ENCODE data around the gene COMMD1. TPM values are rescaled to one million over a fixed set of nuclear protein-coding genes. Genes with fewer than 3 reads are reported as not detected.
"Not testable (repeated sequence)": the region's sequence is repeated elsewhere in the genome, so short reads cannot be mapped to it uniquely, and the experiment has no call there.

COMMD1 gene
- total RNA-seq, 4 donors from 2014 or later: 32.3 to 50.4 (median 44.2) TPM

DNA sequence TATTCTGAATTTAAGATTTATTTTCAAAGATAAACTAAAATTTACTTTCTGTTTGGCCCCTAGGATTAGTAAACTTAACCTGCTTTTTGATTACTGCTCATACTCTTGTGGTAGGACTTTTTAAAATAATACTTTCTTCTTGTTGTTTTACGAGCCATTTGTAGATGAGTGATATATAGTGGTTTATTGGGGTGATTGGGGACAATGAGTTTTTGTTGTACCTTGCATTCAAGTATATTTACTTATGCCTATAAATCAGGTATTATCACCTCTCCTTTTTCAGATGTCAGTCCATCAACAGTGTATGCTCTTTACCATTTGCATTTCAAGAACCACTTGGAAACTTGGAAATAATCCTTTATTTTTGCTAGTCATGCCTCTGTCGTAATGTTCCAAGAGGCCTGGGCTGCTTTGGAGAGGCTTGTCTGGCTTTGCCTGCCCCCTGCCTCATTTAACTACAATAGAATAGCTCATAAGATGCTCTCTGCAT, 131.3 kb downstream of the COMMD1 start:
- no peak for TF ChIP-seq POLR2AphosphoS5 (IDR thresholded peaks at IDR 0.05)
- TF ChIP-seq EP300 (IDR thresholded peaks at IDR 0.05): no peak
- TF ChIP-seq POLR2A (IDR thresholded peaks at IDR 0.05): no peak
- TF ChIP-seq, protein P1, sequence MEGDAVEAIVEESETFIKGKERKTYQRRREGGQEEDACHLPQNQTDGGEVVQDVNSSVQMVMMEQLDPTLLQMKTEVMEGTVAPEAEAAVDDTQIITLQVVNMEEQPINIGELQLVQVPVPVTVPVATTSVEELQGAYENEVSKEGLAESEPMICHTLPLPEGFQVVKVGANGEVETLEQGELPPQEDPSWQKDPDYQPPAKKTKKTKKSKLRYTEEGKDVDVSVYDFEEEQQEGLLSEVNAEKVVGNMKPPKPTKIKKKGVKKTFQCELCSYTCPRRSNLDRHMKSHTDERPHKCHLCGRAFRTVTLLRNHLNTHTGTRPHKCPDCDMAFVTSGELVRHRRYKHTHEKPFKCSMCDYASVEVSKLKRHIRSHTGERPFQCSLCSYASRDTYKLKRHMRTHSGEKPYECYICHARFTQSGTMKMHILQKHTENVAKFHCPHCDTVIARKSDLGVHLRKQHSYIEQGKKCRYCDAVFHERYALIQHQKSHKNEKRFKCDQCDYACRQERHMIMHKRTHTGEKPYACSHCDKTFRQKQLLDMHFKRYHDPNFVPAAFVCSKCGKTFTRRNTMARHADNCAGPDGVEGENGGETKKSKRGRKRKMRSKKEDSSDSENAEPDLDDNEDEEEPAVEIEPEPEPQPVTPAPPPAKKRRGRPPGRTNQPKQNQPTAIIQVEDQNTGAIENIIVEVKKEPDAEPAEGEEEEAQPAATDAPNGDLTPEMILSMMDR (IDR thresholded peaks at IDR 0.05): no peak
- Histone ChIP-seq H3K27ac (no peak overlapping the region), H3K4me1 (no peaks in the 10 kb centered on the region), H3K4me3 (no peak overlapping the region), H3K9me3 (no peaks in the 10 kb centered on the region), H3K36me3 (no peaks in the 10 kb centered on the region), H3K27me3 (no peaks in the 10 kb centered on the region)
- ATAC-seq: no peak
- 89 to 100% methylated on average over 1 of the region's 2 CpGs for WGBS, 2 donors (ENCODE audit: low coverage in 1 of 2)

DNA sequence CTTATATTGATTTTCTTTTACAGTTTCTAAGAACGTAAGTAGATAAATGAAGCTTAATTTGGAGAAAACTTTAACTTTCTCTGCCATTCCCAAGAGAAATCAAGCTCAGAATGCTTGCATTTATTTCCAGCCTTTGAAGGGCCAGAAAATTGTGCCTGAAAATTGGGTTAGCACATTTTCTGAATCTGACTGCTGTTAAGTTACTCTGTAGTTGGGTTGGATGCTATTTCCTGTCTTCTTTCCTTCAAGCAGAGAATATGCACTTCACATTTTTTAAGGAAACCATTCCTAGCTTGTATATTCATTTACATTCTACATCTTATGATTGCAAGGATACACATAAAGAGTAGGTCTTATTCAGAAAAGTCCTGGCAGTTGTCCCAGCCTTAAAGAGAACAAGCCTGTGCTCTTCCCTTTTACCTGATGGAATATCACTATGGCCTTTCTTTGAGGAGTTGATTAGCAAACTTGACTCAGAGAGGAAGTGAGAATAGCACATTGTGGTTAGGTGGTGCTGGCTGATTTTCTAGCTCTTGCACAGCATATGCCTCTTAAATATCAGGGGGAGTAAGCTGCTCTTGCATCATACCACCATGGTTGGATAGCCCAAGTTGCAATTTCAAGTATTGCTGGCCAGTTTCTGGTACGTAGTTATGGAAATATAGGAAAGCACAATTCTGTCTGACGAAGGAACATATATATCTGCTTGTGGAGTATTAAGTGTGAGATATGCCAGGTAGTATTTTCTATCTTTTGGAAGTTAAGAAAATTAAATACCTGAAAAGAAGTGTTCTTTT, 133.7 kb downstream of the COMMD1 start:
- no peak for ATAC-seq
- no peaks in the 10 kb centered on the region for H3K36me3 ChIP-seq
- H3K9me3 ChIP-seq: no peaks in the 10 kb centered on the region
- peaks cover 0 to 19% (median 0%) of the 10 kb centered on the region in 3 donors for H3K4me1 ChIP-seq
- no peaks in the 10 kb centered on the region for H3K27me3 ChIP-seq
- no peak for TF ChIP-seq POLR2A (IDR thresholded peaks at IDR 0.05)
- no peak overlapping the region for H3K4me3 ChIP-seq
- WGBS, 2 donors (ENCODE audit: low coverage in 1 of 2): 89 to 94% methylated on average over 3 of the region's 3 CpGs
- H3K27ac ChIP-seq: no peak overlapping the region

DNA sequence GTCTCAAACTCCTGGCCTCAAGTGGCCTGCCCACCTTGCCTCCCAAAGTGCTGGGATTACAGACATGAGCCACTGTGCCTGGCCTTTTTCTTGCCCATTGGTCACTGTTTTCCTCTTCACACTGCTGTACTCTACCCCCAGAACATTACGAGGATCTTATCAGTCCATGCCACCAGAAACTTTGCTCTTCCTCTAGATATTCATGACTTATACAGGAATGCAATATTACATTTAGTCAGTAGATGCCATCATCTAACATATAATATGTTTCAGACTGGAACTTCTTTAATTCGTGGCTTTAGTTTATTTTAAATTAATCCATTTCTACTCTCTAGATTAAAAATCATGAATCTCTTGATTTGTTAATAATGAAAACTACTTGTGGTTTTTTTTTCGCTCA, 135.5 kb downstream of the COMMD1 start:
- peaks cover 0 to 19% (median 0%) of the 10 kb centered on the region in 3 donors for H3K4me1 ChIP-seq
- no peak overlapping the region for H3K27ac ChIP-seq
- H3K9me3 ChIP-seq: peaks cover 0 to 6% (median 0%) of the 10 kb centered on the region in 3 donors
- no peaks in the 10 kb centered on the region for H3K27me3 ChIP-seq
- no peak for TF ChIP-seq EP300 (IDR thresholded peaks at IDR 0.05)
- TF ChIP-seq, protein P1 (IDR thresholded peaks at IDR 0.05): no peak
- TF ChIP-seq POLR2A (IDR thresholded peaks at IDR 0.05): no peak
- TF ChIP-seq POLR2AphosphoS5 (IDR thresholded peaks at IDR 0.05): no peak
- no peak overlapping the region for H3K4me3 ChIP-seq
- WGBS, 2 donors (ENCODE audit: low coverage in 1 of 2): 87 to 88% methylated on average over 3 of the region's 3 CpGs
- H3K36me3 ChIP-seq: no peaks in the 10 kb centered on the region
- ATAC-seq: no peak

DNA sequence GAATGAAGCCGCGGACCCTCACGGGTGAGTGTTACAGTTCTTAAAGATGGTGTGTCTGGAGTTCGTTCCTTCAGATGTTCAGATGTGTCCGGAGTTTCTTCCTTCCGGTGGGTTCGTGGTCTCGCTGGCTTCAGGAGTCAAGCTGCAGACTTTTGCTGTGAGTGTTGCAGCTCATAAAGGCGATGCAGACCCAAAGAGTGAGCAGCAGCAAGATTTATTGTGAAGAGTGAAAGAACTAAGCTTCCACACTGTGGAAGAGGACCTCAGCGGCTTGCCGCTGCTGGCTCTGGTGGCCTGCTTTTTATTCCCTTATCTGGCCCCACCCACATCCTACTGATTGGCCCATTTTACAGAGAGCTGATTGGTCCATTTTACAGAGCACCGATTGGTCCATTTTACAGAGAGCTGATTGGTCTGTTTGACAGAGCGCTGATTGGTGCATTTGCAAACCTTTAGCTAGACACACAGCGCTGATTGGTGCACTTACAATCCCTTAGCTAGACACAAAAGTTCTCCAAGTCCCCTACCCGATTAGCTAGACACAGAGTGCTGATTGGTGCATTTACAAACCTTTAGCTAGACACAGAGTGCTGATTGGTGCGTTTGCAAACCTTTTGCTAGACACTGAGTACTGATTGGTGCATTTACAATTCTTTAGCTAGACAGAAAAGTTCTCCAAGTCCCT, 136.4 kb downstream of the COMMD1 start:
- not testable (repeated sequence) for H3K27ac ChIP-seq, H3K27me3 ChIP-seq, H3K4me3 ChIP-seq, H3K9me3 ChIP-seq, H3K36me3 ChIP-seq, ATAC-seq
- WGBS, 2 donors (ENCODE audit: low coverage in 1 of 2): 90 to 100% methylated on average over 2 to 4 of the region's 16 CpGs
- peaks cover 0 to 19% (median 0%) of the 10 kb centered on the region in 3 donors for H3K4me1 ChIP-seq

DNA sequence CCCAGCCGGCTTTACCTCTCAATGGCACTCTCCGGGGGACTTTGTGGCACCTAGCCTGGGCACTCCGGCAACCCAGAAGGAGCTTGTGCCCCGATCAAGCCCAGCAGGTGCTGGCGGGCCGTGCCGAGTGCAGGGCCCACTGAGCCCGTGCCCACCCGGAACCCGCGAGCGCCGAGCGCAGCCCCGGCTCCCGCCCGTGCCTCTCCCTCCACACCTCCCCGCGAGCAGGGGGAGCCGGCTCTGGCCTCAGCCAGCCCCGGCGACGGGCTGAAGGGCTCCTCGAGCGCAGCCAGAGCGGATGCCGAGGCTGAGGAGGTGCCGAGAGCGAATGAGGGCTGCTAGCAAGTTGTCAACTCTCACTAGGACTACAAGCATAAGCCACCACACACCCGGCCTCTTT, 136.9 kb downstream of the COMMD1 start:
- 80% methylated on average over 1 of the region's 30 CpGs; no CpG with 5 or more reads in 1 of the 2 donors for WGBS, 2 donors (ENCODE audit: low coverage in 1 of 2)
- TF ChIP-seq EP300 (IDR thresholded peaks at IDR 0.05) (no peak), POLR2A (IDR thresholded peaks at IDR 0.05) (no peak), POLR2AphosphoS5 (IDR thresholded peaks at IDR 0.05) (no peak)
- TF ChIP-seq, protein P1 (IDR thresholded peaks at IDR 0.05): no peak
- no peak for ATAC-seq

More for the DNA sequence above, 136.9 kb downstream of the COMMD1 start:
- Histone ChIP-seq H3K4me3 (no peak overlapping the region), H3K27me3 (no peaks in the 10 kb centered on the region), H3K36me3 (no peaks in the 10 kb centered on the region), H3K4me1 (peaks cover 0 to 19% (median 0%) of the 10 kb centered on the region in 3 donors), H3K27ac (no peak overlapping the region), H3K9me3 (peaks cover 0 to 6% (median 0%) of the 10 kb centered on the region in 3 donors)

Measured in gastroesophageal sphincter (tissue), 4 donors.